ENCODE data around the gene PRKAG2.
A peak's percentile ranks its signal among the peaks of the same experiment; 100 is the strongest.
"Not testable (repeated sequence)": the region's sequence is repeated elsewhere in the genome, so short reads cannot be mapped to it uniquely, and the experiment has no call there.

Gene PRKAG2

DNA sequence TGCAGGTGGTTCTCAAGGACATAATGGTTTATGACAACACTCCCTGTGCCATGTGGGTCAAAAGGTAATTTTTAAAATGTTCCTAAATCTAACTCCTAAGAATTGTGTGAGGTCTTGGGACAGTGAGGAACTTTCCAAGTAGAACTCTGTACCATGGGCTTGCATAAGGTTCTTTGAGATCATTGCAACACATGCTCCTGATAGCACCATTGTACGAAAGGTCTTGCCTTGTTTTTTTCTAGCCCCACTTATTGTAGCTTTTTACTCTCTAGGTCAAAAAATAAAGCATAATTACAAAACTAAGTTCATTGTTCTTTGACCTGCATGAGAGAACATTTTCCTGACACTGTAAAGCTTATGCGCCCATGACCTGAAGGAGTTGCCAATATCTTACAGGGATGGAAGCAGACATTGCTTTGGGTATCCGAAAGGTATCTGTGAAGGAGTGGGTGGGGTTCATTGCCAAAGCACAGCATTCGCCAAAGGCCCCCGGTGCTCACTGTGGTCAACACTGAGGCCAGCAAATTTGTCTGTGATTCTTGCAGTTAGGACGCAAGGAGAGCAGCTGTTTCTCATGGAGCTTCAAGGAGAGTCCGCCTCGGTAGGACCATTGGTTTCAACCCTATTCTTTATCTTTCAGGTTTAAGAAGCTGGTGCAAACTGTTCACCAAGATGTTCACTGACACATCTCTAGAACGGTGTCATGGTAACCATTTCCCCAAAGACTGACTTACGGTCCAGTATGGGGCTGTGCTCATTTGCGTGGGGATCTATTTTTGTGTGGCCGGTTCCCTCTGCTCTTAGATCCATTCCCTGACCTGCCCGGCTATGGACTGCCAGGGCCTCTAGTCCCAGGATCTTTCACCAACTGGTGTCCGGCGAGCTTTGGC, 7.6 kb upstream of the PRKAG2 start:
- FAIRE-seq = no peak

DNA sequence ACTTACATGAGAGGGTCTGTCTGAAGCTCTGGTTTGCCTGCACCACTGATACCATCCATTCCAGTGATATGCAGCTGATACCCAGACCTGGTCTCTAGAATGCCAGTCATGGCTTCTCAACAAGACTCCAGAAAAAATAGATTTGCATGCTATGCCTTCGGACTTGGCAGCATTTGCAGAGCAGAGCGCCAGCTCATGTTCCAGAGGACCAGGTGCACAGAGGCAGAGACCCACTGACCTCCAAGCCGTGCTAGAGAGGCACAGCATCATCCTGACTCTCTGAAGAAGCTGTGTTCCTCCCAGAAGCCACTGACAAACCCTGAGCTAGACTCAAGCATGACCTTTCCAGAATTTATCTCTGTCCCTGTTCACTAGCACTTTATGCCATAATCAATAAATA, 6.9 kb upstream of the PRKAG2 start:
- no peak for FAIRE-seq
- no peak for DNase-seq (ENCODE audit: insufficient read length, low spot score)

More for the DNA sequence above, 7.6 kb upstream of the PRKAG2 start:
- TF ChIP-seq POLR2A (IDR thresholded peaks at IDR 0.05; ENCODE audit: low read depth, low read length) = no peak
- DNase-seq (ENCODE audit: insufficient read length, low spot score) = no peak

DNA sequence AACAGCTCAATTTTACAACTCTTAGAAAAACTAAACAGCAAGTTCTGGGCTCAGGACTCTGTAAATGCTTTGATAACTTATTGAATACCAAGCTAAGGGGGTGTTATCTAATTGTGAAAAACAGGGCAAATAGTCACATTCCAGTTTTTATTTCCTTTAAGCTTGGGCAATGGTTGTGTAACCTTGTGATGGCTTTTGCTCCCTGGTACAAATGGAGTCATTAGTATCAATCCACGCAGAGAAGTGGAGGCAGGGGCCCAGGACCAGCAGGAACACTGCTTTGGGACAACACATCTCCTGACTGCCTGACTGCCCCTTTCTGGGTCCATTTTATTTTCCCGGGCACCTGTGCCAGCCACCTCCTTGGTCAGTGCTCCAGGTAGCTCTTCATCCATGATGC, 5.8 kb upstream of the PRKAG2 start:
- DNase-seq (ENCODE audit: insufficient read length, low spot score) (no peak), FAIRE-seq (no peak)
- TF ChIP-seq POLR2A (IDR thresholded peaks at IDR 0.05; ENCODE audit: low read depth, low read length) = no peak

More for the DNA sequence above, 6.9 kb upstream of the PRKAG2 start:
- TF ChIP-seq POLR2A (IDR thresholded peaks at IDR 0.05; ENCODE audit: low read depth, low read length) = no peak

DNA sequence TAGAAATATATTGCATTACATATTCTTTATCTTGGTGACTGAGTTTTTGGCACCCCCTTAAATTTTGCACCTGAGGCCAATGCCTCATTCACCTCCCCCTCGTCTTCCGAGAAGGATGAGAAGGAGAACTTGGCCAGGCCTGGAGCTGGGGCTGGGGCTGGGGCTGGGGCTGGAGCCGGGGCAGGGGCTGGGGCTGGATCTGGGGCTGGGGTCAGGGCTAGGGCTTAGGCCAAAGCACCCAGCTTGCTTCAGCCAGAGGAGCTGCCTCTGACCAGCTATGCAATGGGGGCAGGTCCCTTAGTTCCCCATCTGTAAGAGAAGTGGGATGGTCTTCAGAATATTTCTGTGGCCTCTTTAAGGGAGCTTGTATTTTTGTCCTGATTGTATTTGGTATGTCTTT, 3.8 kb upstream of the PRKAG2 start:
- DNase-seq (ENCODE audit: insufficient read length, low spot score) = no peak
- TF ChIP-seq POLR2A (IDR thresholded peaks at IDR 0.05; ENCODE audit: low read depth, low read length) = no peak
- no peak for FAIRE-seq

DNA sequence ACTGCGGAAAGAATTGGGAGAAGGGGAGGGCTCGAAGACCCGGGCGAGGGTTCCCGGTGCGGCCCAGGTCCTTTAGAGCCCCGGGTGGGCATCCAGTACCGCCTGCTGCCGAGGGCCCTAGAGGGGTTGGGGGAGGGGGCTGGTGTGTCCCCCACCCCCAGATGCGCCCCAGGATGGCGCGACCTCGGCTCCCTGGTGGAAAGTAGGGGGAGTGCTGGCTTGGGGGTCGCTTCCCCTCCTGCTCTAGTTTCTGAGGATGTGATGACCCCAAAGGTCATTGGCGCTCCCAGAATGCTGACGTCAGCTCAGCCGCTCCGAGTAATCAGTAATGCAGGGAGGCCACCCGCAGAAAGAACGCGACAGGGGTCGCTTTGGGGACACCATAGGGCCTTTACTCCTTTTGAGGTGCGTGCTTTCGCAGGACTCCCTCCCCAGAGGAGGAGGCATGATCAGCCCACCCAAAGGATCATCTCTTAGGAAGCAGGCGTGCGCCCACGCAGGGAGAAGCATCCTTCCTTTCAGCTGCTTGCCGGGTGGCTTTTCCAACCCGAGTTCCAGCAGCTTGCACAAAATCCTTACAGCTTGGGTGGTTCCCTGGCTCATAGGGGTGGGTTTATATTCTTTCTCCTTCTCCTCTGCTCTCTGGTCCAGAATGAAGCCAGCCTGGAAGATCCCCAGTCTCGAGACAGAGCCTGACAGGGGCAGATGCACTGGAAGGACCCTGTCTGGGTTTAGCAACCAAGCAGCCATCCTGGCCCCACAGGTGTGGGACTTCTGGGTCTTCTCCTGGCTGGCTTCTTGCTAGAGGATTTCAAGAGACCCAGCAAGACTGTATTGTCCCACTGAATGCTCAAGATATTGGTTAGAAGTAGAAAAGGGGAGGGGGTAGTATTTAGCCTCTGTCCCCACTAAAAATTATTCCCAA, 1.3 kb upstream of the PRKAG2 start:
- TF ChIP-seq POLR2A (IDR thresholded peaks at IDR 0.05; ENCODE audit: low read depth, low read length) = no peak
- no peak for FAIRE-seq
- DNase-seq (ENCODE audit: insufficient read length, low spot score) = no peak

GRCh38 chr7:151875942-151876898, 695 bp downstream of the PRKAG2 start:
- FAIRE-seq = no peak
- no peak for TF ChIP-seq POLR2A (IDR thresholded peaks at IDR 0.05; ENCODE audit: low read depth, low read length)
- DNase-seq (ENCODE audit: insufficient read length, low spot score) = peak; percentile 81

GRCh38 chr7:151874479-151874878, 2.4 kb downstream of the PRKAG2 start:
- not testable (repeated sequence) for FAIRE-seq; DNase-seq (ENCODE audit: insufficient read length, low spot score)

- TF ChIP-seq POLR2A (IDR thresholded peaks at IDR 0.05; ENCODE audit: low read depth, low read length) = no peak
- FAIRE-seq = no peak
- no peak for DNase-seq (ENCODE audit: insufficient read length, low spot score)
These were observed 3.4 kb downstream of the PRKAG2 start for GRCh38 chr7:151873402-151873965.

DNA sequence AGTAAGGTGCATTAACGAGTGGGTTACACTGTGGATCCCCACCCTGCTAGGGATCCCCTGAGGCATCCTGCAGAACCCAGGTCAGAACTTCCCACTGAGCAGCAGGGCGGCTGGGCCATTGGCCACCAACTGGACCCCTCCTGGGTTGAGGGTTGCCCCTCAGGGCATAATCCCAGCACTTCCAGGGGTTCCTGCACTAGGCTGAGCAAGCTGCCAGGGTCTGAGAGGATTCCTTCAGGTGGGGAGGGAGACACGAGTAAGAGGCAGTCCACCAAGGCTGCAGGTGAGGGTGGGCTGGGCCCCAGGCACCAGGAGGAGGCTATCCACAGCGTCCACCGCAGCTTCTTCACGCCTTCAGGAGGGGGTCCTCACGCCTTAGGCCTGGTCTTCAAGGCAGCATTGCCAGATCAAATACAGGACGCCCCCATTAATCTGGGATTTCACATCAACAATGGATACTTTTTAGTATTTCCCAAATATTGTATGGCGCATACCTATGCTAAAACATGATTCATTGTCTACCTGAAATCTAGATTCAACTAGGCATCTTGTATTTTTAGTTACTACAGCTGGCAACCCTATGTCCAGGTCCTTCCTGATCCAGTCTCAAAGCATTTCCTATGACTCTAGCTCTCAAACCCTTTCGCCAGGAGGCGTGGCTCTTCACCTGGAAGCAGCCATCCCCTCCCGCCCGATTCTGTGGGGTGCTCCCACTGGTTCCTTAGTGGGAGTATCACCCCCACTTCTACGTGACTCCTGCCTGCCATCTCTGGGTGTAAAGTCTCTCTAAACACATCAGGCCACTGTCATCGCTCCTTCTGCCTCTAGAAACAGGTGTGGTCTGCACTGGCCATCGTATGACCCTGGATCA, 4.1 kb downstream of the PRKAG2 start:
- no peak for DNase-seq (ENCODE audit: insufficient read length, low spot score)
- no peak for TF ChIP-seq POLR2A (IDR thresholded peaks at IDR 0.05; ENCODE audit: low read depth, low read length)
- FAIRE-seq = no peak

DNA sequence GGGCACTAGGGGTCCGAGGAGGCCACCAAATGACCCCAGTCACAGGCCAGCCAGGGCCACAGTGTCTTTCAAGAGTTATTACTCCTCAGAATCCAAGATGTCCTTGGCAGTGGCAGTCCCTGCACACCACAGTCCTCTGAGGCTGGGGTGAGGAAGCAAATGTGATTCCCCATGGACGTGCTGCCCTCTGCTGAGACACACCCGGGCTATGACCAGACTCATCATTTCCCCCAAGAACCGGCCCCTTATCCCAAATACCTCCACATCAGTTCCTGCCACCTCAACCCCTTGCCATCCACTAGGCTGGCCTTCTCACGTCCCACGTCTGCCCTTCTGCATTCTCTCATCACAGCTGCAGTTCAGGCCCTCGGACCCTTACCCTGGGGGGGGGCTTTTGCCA, 5.0 kb downstream of the PRKAG2 start:
- DNase-seq (ENCODE audit: insufficient read length, low spot score) (peak; percentile 30), FAIRE-seq (no peak)
- no peak for TF ChIP-seq POLR2A (IDR thresholded peaks at IDR 0.05; ENCODE audit: low read depth, low read length)

DNA sequence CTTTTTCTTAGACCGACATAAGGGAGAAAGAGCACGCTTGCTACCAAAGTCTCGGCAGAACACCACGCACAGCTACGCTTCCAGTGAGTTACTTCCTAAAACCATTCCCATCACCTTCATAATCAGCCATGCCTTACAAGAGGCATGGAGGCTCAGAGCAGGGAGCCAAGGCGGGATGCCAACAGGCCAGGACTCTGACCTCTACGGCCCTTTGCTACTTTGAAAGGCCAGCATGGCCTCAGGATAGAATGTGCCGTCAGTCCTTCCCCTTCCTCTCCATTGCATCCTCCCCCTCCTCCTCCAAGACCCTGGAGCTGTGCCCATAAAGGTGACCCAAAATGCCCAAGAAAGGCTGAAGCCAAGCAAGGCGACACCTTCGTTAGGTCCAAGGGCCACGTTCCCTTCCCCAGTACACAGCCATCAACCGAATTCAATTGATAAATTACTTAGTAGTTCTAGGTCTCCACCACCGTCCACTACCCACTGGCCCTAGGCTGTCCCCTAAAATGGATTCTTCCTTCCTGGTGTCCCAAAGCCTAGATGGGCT, 5.7 kb downstream of the PRKAG2 start:
- no peak for TF ChIP-seq POLR2A (IDR thresholded peaks at IDR 0.05; ENCODE audit: low read depth, low read length)
- no peak for DNase-seq (ENCODE audit: insufficient read length, low spot score)
- no peak for FAIRE-seq

All from H54 (cell line).